Mesothelial cell of epicardium (in vitro differentiated cells): ENCODE results near the gene FOXD3. TPM values are rescaled to one million over a fixed set of nuclear protein-coding genes. Genes with fewer than 3 reads are reported as not detected.
A peak's percentile ranks its signal among the peaks of the same experiment; 100 is the strongest.

Experiments used
- DNase-seq, 2 experiments: peaks; one replicate each; pipeline ENCODE4 v3.0.0; 2021; ENCODE audit warnings: low spot score in 2 of 2; ENCODE audit not compliant: unreplicated experiment in 2 of 2
- H3K27ac Mint-ChIP-seq: 2 replicates; pipeline ENCODE4 v1.8.0; 2021; ENCODE audit warnings: mixed read lengths
- H3K27me3 Mint-ChIP-seq: 2 replicates; pipeline ENCODE4 v1.8.0; 2021; ENCODE audit warnings: low read depth, mixed read lengths
- H3K36me3 Mint-ChIP-seq: 2 replicates; pipeline ENCODE4 v1.8.0; 2021; ENCODE audit warnings: mixed read lengths
- H3K4me1 Mint-ChIP-seq: 2 replicates; pipeline ENCODE4 v1.8.0; 2021; ENCODE audit warnings: mixed read lengths
- H3K4me3 Mint-ChIP-seq: 2 replicates; pipeline ENCODE4 v1.8.0; 2021; ENCODE audit warnings: mild to moderate bottlenecking, moderate library complexity, mixed read lengths
- H3K9me3 Mint-ChIP-seq: 2 replicates; pipeline ENCODE4 v1.8.0; 2021; ENCODE audit warnings: mixed read lengths
- total RNA-seq: library from RNA; stranded (reverse); gene quantifications from 3 replicates; pipeline ENCODE4 v1.2.1, GENCODE V29; 2021
- TF ChIP-seq, protein P1 (sequence below): fragments of 200-600 bp; sonication (generic); IDR thresholded peaks from one replicate; pipeline ENCODE4 v1.5.0; 2021; ENCODE audit warnings: antibody characterized with exemption; ENCODE audit not compliant: unreplicated experiment

Gene FOXD3
- total RNA-seq, 1 donor from 2014 or later: not detected

DNA sequence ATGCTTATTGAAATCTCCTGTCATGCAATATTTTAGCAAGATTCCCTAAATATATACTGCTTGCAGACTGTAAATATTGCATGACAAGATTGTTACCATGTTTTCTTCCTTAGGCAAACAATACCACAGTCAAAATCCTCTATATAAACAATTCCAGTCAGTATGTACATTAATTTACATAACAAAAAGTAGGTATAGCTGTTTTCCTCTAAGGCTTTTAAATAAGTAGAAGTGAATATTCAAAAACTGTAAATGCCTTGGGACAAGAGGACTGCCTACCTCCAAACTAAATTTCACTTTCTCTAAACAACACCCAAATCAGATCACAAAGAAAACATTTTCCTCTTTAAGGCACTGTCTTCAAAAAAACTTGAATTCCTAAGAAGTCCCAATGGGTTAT lies 17.3 kb upstream of the FOXD3 start:
- no peak overlapping the region for H3K27ac Mint-ChIP-seq

DNA sequence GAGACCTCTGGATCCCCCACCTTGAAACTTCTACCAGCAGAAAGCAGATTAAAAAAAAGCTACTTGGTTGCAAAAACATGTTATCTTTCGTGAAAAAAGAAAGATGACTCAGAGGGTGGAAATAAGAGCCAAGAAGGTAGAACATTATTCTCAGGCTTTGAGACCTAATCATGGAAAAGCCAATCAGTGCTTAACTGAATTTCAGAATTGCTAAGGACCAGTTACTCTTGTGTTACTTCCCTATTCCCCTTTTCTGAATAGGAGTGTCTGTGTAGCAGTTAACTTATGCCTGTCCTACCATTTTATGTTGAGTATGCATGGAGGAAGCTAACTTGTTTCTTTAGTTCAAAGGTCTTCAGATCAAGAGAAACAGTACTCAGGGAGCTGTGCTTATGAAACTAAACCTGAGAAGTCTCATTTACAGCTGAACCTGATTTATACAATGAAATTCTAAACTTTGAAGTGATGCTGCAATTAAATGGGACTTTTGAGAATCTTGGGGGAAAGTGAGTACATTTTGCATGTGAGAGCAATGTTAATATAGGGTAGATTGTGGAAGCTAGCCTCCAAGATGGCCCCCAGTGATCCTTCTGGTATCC lies 15.1 kb upstream of the FOXD3 start:
- H3K4me3 Mint-ChIP-seq: no peak overlapping the region
- H3K4me1 Mint-ChIP-seq: no peaks in the 10 kb centered on the region
- TF ChIP-seq, protein P1, sequence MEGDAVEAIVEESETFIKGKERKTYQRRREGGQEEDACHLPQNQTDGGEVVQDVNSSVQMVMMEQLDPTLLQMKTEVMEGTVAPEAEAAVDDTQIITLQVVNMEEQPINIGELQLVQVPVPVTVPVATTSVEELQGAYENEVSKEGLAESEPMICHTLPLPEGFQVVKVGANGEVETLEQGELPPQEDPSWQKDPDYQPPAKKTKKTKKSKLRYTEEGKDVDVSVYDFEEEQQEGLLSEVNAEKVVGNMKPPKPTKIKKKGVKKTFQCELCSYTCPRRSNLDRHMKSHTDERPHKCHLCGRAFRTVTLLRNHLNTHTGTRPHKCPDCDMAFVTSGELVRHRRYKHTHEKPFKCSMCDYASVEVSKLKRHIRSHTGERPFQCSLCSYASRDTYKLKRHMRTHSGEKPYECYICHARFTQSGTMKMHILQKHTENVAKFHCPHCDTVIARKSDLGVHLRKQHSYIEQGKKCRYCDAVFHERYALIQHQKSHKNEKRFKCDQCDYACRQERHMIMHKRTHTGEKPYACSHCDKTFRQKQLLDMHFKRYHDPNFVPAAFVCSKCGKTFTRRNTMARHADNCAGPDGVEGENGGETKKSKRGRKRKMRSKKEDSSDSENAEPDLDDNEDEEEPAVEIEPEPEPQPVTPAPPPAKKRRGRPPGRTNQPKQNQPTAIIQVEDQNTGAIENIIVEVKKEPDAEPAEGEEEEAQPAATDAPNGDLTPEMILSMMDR: no peak
- no peak for DNase-seq
- peaks cover 76% of the 10 kb centered on the region for H3K27me3 Mint-ChIP-seq
- no peaks in the 10 kb centered on the region for H3K36me3 Mint-ChIP-seq
- H3K27ac Mint-ChIP-seq: no peak overlapping the region
- peaks cover 13% of the 10 kb centered on the region for H3K9me3 Mint-ChIP-seq

More for the DNA sequence above, 17.3 kb upstream of the FOXD3 start:
- Mint-ChIP-seq H3K4me1 (no peaks in the 10 kb centered on the region), H3K4me3 (no peak overlapping the region), H3K27me3 (peaks cover 68% of the 10 kb centered on the region), H3K36me3 (no peaks in the 10 kb centered on the region), H3K9me3 (peaks cover 13% of the 10 kb centered on the region)
- TF ChIP-seq, protein P1: no peak
- no peak for DNase-seq

DNA sequence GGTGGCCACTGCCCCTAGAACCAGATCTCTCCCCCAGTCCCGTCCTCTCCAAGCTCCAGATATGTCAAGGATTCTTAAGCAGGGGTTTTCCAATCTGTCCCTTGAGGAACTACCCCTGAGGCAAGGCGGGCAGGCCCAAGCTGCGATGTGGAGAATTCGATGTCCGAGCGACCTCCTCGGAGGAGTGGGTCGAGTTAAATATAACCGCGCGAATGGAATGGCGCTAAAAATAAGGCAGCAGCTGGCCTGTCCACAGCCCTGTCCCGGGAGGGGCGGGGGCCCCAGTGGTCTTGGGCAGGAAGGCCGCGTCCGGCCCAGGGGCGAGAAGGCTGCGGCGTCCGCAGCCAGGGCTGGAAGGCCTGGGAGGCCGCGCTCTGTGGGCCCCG lies 5.8 kb upstream of the FOXD3 start:
- no peaks in the 10 kb centered on the region for H3K36me3 Mint-ChIP-seq

DNA sequence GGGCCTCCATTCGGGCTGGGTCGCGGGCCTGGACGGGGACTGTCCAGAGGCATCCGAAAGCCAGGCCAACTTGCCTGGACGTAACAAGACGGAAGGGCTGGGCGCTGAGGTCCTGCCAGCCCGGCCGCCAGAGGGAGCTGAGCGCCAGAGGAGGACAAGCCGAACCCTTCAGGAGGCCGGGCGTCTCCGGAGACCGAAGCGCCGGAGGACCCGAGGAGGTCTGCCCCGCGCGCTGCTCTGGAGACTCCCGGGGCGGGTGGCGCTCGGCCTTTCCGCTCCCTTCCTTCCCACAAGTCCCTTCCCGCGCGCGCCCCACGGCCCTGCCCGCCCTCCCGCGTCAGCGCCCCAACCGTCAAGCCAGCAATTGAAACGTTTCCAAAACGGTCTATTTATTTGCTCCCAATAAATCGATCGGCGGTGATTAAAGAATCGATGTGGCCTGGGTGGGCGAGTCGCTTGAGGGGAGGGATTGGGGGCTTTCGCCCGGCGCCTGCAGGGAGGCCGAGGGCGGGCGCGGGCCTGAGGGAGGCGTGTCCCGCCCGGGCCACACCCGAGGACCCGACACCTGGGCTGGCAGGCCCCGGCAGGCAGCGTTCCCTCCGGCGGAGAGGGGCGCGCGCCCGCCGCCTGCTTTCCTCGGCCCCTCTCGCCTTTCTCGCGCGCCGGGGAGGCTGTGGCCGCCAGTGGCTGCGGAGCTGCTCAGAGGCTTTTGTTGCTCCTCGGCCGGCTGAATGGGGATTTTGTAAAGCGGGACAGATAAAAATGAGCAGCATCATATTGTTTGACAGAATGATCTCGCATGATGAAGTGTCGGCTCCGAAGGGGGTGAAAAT lies 5.2 kb upstream of the FOXD3 start:
- Mint-ChIP-seq H3K4me1 (peaks cover 18% of the 10 kb centered on the region), H3K4me3 (peak overlapping the region; percentile 60)

More for the DNA sequence above, 5.8 kb upstream of the FOXD3 start:
- TF ChIP-seq, protein P1: no peak
- H3K27me3 Mint-ChIP-seq: peaks cover 94% of the 10 kb centered on the region
- peak overlapping the region; percentile 5 for H3K4me3 Mint-ChIP-seq
- peaks cover 14% of the 10 kb centered on the region for H3K4me1 Mint-ChIP-seq
- H3K27ac Mint-ChIP-seq: no peak overlapping the region
- no peaks in the 10 kb centered on the region for H3K9me3 Mint-ChIP-seq
- no peak for DNase-seq

DNA sequence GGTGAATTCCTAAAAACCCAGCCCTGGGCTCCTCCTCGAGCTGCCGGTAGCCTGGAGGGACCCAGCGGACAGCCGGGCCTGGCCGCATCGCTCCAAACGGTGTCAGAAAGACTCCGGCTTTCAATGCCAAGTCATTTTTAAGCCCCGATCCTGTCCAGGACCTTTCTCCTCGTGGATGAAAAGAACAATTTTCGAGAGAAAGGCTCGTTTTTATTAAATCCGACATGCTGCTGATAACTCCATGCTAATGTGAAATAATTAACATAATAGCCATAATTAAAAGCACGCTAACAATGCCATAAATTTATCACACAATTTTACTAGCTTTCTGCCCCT lies 4.6 kb upstream of the FOXD3 start:
- no peak for DNase-seq
- TF ChIP-seq, protein P1: no peak
- H3K4me3 Mint-ChIP-seq: peak overlapping the region; percentile 60
- H3K9me3 Mint-ChIP-seq: no peaks in the 10 kb centered on the region
- peaks cover 19% of the 10 kb centered on the region for H3K4me1 Mint-ChIP-seq
- H3K27me3 Mint-ChIP-seq: peaks cover 93% of the 10 kb centered on the region
- no peaks in the 10 kb centered on the region for H3K36me3 Mint-ChIP-seq
- H3K27ac Mint-ChIP-seq: no peak overlapping the region

More for the DNA sequence above, 5.2 kb upstream of the FOXD3 start:
- TF ChIP-seq, protein P1: no peak
- Mint-ChIP-seq H3K27ac (no peak overlapping the region), H3K9me3 (no peaks in the 10 kb centered on the region), H3K27me3 (peaks cover 96% of the 10 kb centered on the region), H3K36me3 (no peaks in the 10 kb centered on the region)
- peak; percentile 36 to 57 for DNase-seq
